Measurements from ENCODE around the gene CCDC158.

- no peak for TF ChIP-seq SRF (IDR thresholded peaks at IDR 0.05; ENCODE audit: low read depth in 2 of 2, low read length in 2 of 2)
- TF ChIP-seq CHD4 (IDR thresholded peaks at IDR 0.05) = no peak
- no peak for TF ChIP-seq CTCF (IDR thresholded peaks at IDR 0.05 in 2 of 3, conservative IDR thresholded peaks at IDR 0.05 in 1 of 3; ENCODE audit: control insufficient read depth in 2 of 3, extremely low read depth in 1 of 3, insufficient read depth in 1 of 3, low read depth in 3 of 3, low read length in 3 of 3)
These were observed 113.9 kb downstream of the CCDC158 start for GRCh38 chr4:76306882-76307659.

Measured in GM12878 (cell line).